K562 (cell line): ENCODE measurements around the gene YOD1. TPM values are rescaled to one million over a fixed set of nuclear protein-coding genes. Genes with fewer than 3 reads are reported as not detected.
A peak's percentile ranks its signal among the peaks of the same experiment; 100 is the strongest.

Experiments used
- BHLHE40 ChIP-seq: IDR thresholded peaks from 2 replicates; pipeline ENCODE4 v1.6.1; 2011; ENCODE audit warnings: low read length, improper control_type of control experiment
- COPS2 ChIP-seq: fragments of 450-650 bp; conservative IDR thresholded peaks from 2 replicates; pipeline ENCODE4 v1.6.1; 2016; ENCODE audit warnings: mild to moderate bottlenecking, moderate library complexity
- DPF2 ChIP-seq: fragments of 450-650 bp; IDR thresholded peaks from 2 replicates; pipeline ENCODE4 v1.6.1; 2016
- ESRRA ChIP-seq: fragments of 450-650 bp; IDR thresholded peaks from 2 replicates; pipeline ENCODE4 v1.6.1; 2014; ENCODE audit warnings: low read depth, mild to moderate bottlenecking, moderate library complexity, borderline replicate concordance
- ETV1 ChIP-seq: fragments of 450-650 bp; conservative IDR thresholded peaks from 2 replicates; pipeline ENCODE4 v1.6.1; 2016; ENCODE audit warnings: missing genetic modification characterization, control low read depth, low read depth, missing compliant biosample characterization
- FIP1L1 ChIP-seq: fragments of 200-400 bp; formaldehyde crosslinking; IDR thresholded peaks from 2 replicates; pipeline ENCODE4 v1.6.1; 2018; ENCODE audit warnings: mild to moderate bottlenecking, low read depth, low read length; ENCODE audit not compliant: poor library complexity, severe bottlenecking
- FOXK1 ChIP-seq: sonication (generic); formaldehyde crosslinking; IDR thresholded peaks from 2 replicates; pipeline ENCODE4 v1.8.0; 2022; ENCODE audit warnings: missing genetic modification reagents, mild to moderate bottlenecking, borderline replicate concordance
- FOXO4 ChIP-seq: fragments of 450-650 bp; formaldehyde crosslinking; IDR thresholded peaks from 2 replicates; pipeline ENCODE4 v1.4.0; 2020; ENCODE audit warnings: mild to moderate bottlenecking, moderate library complexity
- GABPB2 ChIP-seq: fragments of 250-450 bp; sonication (Bioruptor Pico); conservative IDR thresholded peaks from 2 replicates; pipeline ENCODE4 v1.5.1; 2021; ENCODE audit warnings: mild to moderate bottlenecking
- KHSRP ChIP-seq: fragments of 450-650 bp; IDR thresholded peaks from 2 replicates; pipeline ENCODE4 v1.6.1; 2017
- KLF16 ChIP-seq: IDR thresholded peaks from 2 replicates; pipeline ENCODE4 v1.6.1; 2016; ENCODE audit warnings: antibody characterized with exemption
- KLF6 ChIP-seq: fragments of 250-450 bp; sonication (Bioruptor Pico); IDR thresholded peaks from 2 replicates; pipeline ENCODE4 v1.4.0; 2020; ENCODE audit warnings: mild to moderate bottlenecking, moderate library complexity, borderline replicate concordance
- MBD2 ChIP-seq: sonication (generic); IDR thresholded peaks from 2 replicates; pipeline ENCODE4 v1.6.1; 2016; ENCODE audit warnings: low read depth, borderline replicate concordance
- MECOM ChIP-seq: fragments of 250-450 bp; sonication (Bioruptor Pico); IDR thresholded peaks from 2 replicates; pipeline ENCODE4 v1.8.0; 2022; ENCODE audit warnings: inconsistent platforms
- MXI1 ChIP-seq: IDR thresholded peaks from 2 replicates; pipeline ENCODE4 v1.6.1; 2011; ENCODE audit warnings: low read depth, mild to moderate bottlenecking, improper control_type of control experiment, low read length
- NCOA4 ChIP-seq: fragments of 450-650 bp; IDR thresholded peaks from 2 replicates; pipeline ENCODE4 v1.6.1; 2018; ENCODE audit warnings: mild to moderate bottlenecking; ENCODE audit not compliant: partially characterized antibody
- NFE2 ChIP-seq: IDR thresholded peaks from 2 replicates; pipeline ENCODE4 v1.6.1; 2014; ENCODE audit warnings: antibody characterized with exemption, low read depth
- NFE2L1 ChIP-seq: fragments of 450-650 bp; IDR thresholded peaks from 2 replicates; pipeline ENCODE4 v1.6.1; 2016; ENCODE audit warnings: missing genetic modification characterization, low read depth, mild to moderate bottlenecking, missing compliant biosample characterization, moderate library complexity, borderline replicate concordance
- NONO ChIP-seq, 2 experiments: fragments of 200-400 bp in 1 of 2; fragments of 450-650 bp in 1 of 2; formaldehyde crosslinking in 1 of 2; IDR thresholded peaks; 2 replicates each; pipeline ENCODE4 v1.6.1; 2017; ENCODE audit warnings: low read depth in 2 of 2, mild to moderate bottlenecking in 2 of 2, moderate library complexity in 2 of 2, low read length in 1 of 2
- PHB ChIP-seq: fragments of 250-450 bp; sonication (Bioruptor Pico); IDR thresholded peaks from 2 replicates; pipeline ENCODE4 v1.5.0; 2021
- RAD51 ChIP-seq: fragments of 450-650 bp; IDR thresholded peaks from 2 replicates; pipeline ENCODE4 v1.7.1; 2016; ENCODE audit warnings: low read depth, mild to moderate bottlenecking, borderline replicate concordance
- RBFOX2 ChIP-seq: fragments of 200-400 bp; formaldehyde crosslinking; IDR thresholded peaks from 2 replicates; pipeline ENCODE4 v1.6.1; 2017; ENCODE audit warnings: low read depth, mild to moderate bottlenecking, low read length, moderate library complexity
- RNF2 ChIP-seq: sonication (generic); IDR thresholded peaks from 2 replicates; pipeline ENCODE4 v1.6.1; 2016
- SRSF1 ChIP-seq: fragments of 200-400 bp; formaldehyde crosslinking; IDR thresholded peaks from 2 replicates; pipeline ENCODE4 v1.6.1; 2017; ENCODE audit warnings: mild to moderate bottlenecking, low read depth, low read length, moderate library complexity
- U2AF2 ChIP-seq: fragments of 200-400 bp; formaldehyde crosslinking; optimal IDR thresholded peaks from 2 replicates; pipeline ENCODE3; 2017; ENCODE audit warnings: low read depth, mild to moderate bottlenecking, low read length
- ZNF232 ChIP-seq: sonication (generic); formaldehyde crosslinking; IDR thresholded peaks from 2 replicates; pipeline ENCODE4 v1.8.0; 2022; ENCODE audit warnings: mild to moderate bottlenecking, missing genetic modification reagents
- ZNF408 ChIP-seq: fragments of 250-450 bp; sonication (Bioruptor Pico); IDR thresholded peaks from 2 replicates; pipeline ENCODE4 v1.4.0; 2020; ENCODE audit warnings: low read depth, mild to moderate bottlenecking, moderate library complexity
- ZNF444 ChIP-seq: fragments of 250-450 bp; sonication (Bioruptor Pico); IDR thresholded peaks from 2 replicates; pipeline ENCODE4 v1.4.0; 2020; ENCODE audit warnings: mild to moderate bottlenecking, moderate library complexity
- ZNF740 ChIP-seq, 3 experiments: fragments of 200-800 bp in 1 of 3; sonication (Bioruptor generic) in 1 of 3; sonication (generic) in 1 of 3; formaldehyde crosslinking in 1 of 3; IDR thresholded peaks; 2 replicates each; pipeline versions ENCODE4 v1.6.1 to v1.8.0; 2016 to 2022; ENCODE audit warnings: mild to moderate bottlenecking in 2 of 3, missing compliant biosample characterization in 2 of 3, missing genetic modification characterization in 2 of 3, missing genetic modification reagents in 1 of 3
- ZNF778 ChIP-seq: fragments of 450-650 bp; formaldehyde crosslinking; IDR thresholded peaks from 2 replicates; pipeline ENCODE4 v1.4.0; 2020; ENCODE audit warnings: mild to moderate bottlenecking, moderate library complexity
- polyA plus RNA-seq, 8 experiments: library from polyadenylated mRNA; depleted of rRNA in 4 of 8; stranded (reverse) in 5 of 8; unstranded in 3 of 8; fragments of >200 nt; fragmentation: Nextera tagmentation in 2 of 8; fragmentation: Illumina TruSeq in 1 of 8; extraction: Ambion mirVana in 2 of 8; extraction: Trizol in 1 of 8; gene quantifications; 2 replicates each; pipeline versions ENCODE4 v1.2.1 to v1.2.3, GENCODE V29; 2011 to 2014; ENCODE audit warnings: inconsistent platforms in 1 of 8, missing spikeins in 1 of 8
- total RNA-seq, 7 experiments: library from RNA; depleted of rRNA in 6 of 7; stranded (reverse); fragments of >200 nt in 6 of 7; fragmentation: Illumina TruSeq in 2 of 7; extraction: Trizol in 2 of 7; gene quantifications; 2 replicates each; pipeline versions ENCODE4 v1.2.1 to v1.2.3, GENCODE V29; 2011 to 2021; ENCODE audit warnings: low replicate concordance in 1 of 7

YOD1 gene
- total and polyA plus RNA-seq, 9 of the 15 experiments (the other 6 are each of a cell fraction or from before 2014, with no cell fraction given), result 18.2 to 78.1 (median 46.9) TPM

DNA sequence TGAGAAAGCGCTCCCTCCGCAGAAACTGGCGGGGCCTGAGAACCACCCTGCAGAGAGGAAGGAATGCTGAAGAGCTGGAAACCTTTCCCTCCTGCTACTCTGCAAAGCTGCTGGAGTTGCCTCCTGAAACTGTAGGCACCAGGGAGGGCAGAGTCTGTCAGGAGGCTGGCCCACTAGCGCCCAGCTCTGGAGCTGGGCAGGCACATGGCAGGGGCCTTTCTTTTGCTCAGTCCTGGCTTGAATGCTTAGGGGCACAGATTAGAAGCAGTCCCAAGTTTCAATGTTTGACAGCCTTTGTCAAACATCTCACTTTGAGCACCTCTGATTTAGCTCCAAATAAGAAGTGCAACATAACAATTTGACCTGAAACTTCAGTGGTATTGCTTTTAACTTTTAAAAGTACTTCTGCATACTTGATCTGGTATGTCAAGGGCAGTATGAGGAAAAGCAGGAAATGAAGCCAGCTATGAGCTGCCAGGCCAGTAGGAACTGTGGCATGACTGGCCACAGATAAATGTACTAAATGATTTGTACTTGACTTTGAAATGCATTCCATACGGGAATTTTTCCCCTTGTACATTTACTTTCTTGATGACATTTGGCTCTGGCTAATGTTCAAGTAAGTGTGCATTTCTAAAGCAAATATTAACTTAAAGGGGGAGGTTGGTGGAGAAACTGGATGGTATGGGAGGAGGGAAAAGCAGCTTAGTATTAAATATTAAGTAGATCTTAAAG is 25.7 kb downstream of the YOD1 start (continued):
- TF ChIP-seq ZNF740 (CRISPR knock-in tag; IDR thresholded peaks at IDR 0.05), result no peak
- peak in 1 of 2 experiments; percentile 49; a peak in 1 of 4 replicates for TF ChIP-seq ZNF740 (tag; IDR thresholded peaks at IDR 0.05)
- TF ChIP-seq MBD2, result no peak
- TF ChIP-seq DPF2, result no peak
- TF ChIP-seq ESRRA, result no peak
- no peak for TF ChIP-seq NFE2
- TF ChIP-seq RBFOX2, result no peak
- no peak for TF ChIP-seq COPS2
- no peak for TF ChIP-seq KLF16
- no peak for TF ChIP-seq KHSRP
- peak; percentile 91; the same call in 1 of the 2 replicates for TF ChIP-seq FOXO4
- TF ChIP-seq FOXK1 (CRISPR knock-in tag), result no peak
- TF ChIP-seq MXI1, result no peak; the same call in 1 of the 2 replicates
- no peak for TF ChIP-seq PHB (CRISPR knock-in tag)
- peak; percentile 72 for TF ChIP-seq MECOM
- no peak for TF ChIP-seq ZNF408
- TF ChIP-seq ZNF778 (CRISPR knock-in tag), result no peak
- TF ChIP-seq NONO (IDR thresholded peaks at IDR 0.05; ENCODE audit: low read depth in 2 of 2, low read length in 1 of 2), result no peak
- no peak for TF ChIP-seq GABPB2 (CRISPR knock-in tag)
- TF ChIP-seq NCOA4, result no peak
- TF ChIP-seq ZNF232, result no peak
- TF ChIP-seq KLF6 (CRISPR knock-in tag), result peak; percentile 61; the same call in 1 of the 2 replicates
- TF ChIP-seq FIP1L1, result no peak
- 0 out of 2 replicates have a peak, but pooled peaks have one; percentile 6 for TF ChIP-seq ETV1
- TF ChIP-seq SRSF1, result no peak
- TF ChIP-seq U2AF2, result no peak
- no peak for TF ChIP-seq RAD51
- peak; percentile 74; the same call in 1 of the 2 replicates for TF ChIP-seq ZNF444 (CRISPR knock-in tag)
- no peak for TF ChIP-seq NFE2L1 (tag)
- no peak for TF ChIP-seq BHLHE40
- TF ChIP-seq RNF2, result no peak
